Measurements from ENCODE around the gene ENTHD1. TPM values are rescaled to one million over a fixed set of nuclear protein-coding genes. Genes with fewer than 3 reads are reported as not detected.

ENTHD1 gene
- total and polyA plus RNA-seq, 2 of the 4 experiments (the other 2 are of a cell fraction): not detected

GRCh38 chr22:39917197-39917643 is 23.7 kb upstream of the ENTHD1 start:
- ChIA-PET POLR2A (ENCODE audit: unreplicated experiment) (no interaction called here), CTCF (no interaction called here)
- intact Hi-C loops (cut with micrococcal nuclease): no loop called here
- no peaks in the 10 kb centered on the region for H3K4me1 ChIP-seq (ENCODE audit: control insufficient read depth, insufficient read depth, low read length)
- H3K79me1 ChIP-seq (ENCODE audit: low read depth in 1 of 2, low read length in 2 of 2): no peaks in the 10 kb centered on the region
- H3K4ac ChIP-seq (ENCODE audit: low read depth, low read length): no peak overlapping the region
- H3K27me3 ChIP-seq (ENCODE audit: control insufficient read depth, insufficient read depth, low read length): peaks cover 63% of the 10 kb centered on the region
- dilution Hi-C loops (cut with HindIII; ENCODE audit: low sequenced_read_pairs, unreplicated experiment): no loop called here
- H2BK5ac ChIP-seq (ENCODE audit: low read depth, low read length, poor library complexity, severe bottlenecking): no peak overlapping the region
- TF ChIP-seq CHD1 (IDR thresholded peaks at IDR 0.05; ENCODE audit: low read depth, low read length) (no peak), CEBPB (IDR thresholded peaks at IDR 0.05; ENCODE audit: low read depth, low read length) (no peak), ELK1 (IDR thresholded peaks at IDR 0.05; ENCODE audit: borderline replicate concordance, low read depth, low read length) (no peak), RAD21 (IDR thresholded peaks at IDR 0.05; ENCODE audit: low read length) (no peak), SMC3 (IDR thresholded peaks at IDR 0.05; ENCODE audit: low read depth, low read length) (no peak), CTCF (conservative IDR thresholded peaks at IDR 0.05; ENCODE audit: low read depth, low read length) (no peak), NFE2L2 (IDR thresholded peaks at IDR 0.05; ENCODE audit: low read depth, low read length) (no peak), RCOR1 (IDR thresholded peaks at IDR 0.05; ENCODE audit: insufficient replicate concordance, low read length) (no peak)
- no peak overlapping the region for H3K14ac ChIP-seq (replicated peaks; ENCODE audit: low read depth, low read length)
- BruUV-seq (replicated peaks): no TSS peak
- H3K4me3 ChIP-seq (ENCODE audit: insufficient read depth, low read depth, low read length): no peak overlapping the region
- H2AFZ ChIP-seq (replicated peaks; ENCODE audit: low read length, poor library complexity): no peak overlapping the region
- H3K18ac ChIP-seq (ENCODE audit: low read depth, low read length): no peak overlapping the region
- DNase-seq (no peak), ATAC-seq (ENCODE audit: low read depth) (no peak)
- WGBS, 2 experiments (ENCODE audit: extremely low coverage in 2 of 2, insufficient read length in 1 of 2): 0% methylated on average over 1 of the region's 5 CpGs; no CpG with 5 or more reads in 1 of the 2 experiments
- H3K23ac ChIP-seq (ENCODE audit: low read depth, low read length): no peak overlapping the region
- H2AK5ac ChIP-seq (ENCODE audit: low read depth, low read length): no peak overlapping the region
- H3K9me3 ChIP-seq (ENCODE audit: control insufficient read depth, insufficient read depth, low read length): no peaks in the 10 kb centered on the region
- H2BK120ac ChIP-seq (ENCODE audit: low read depth, low read length): no peak overlapping the region
- H2BK15ac ChIP-seq (ENCODE audit: low read depth, low read length): no peak overlapping the region
- in situ Hi-C loops (cut with MboI; ENCODE audit: low sequenced_read_pairs): no loop called here
- no peak overlapping the region for H4K5ac ChIP-seq (ENCODE audit: low read depth, low read length)
- H3K4me2 ChIP-seq (ENCODE audit: low read depth, low read length): no peak overlapping the region
- H3K56ac ChIP-seq (ENCODE audit: extremely low read depth, insufficient read depth, low read length): no peak overlapping the region
- H3K9me1 ChIP-seq (ENCODE audit: insufficient read depth, low read length): no peaks in the 10 kb centered on the region
- no peak overlapping the region for H2AK9ac ChIP-seq (replicated peaks; ENCODE audit: low read depth, low read length, poor library complexity)
- no peaks in the 10 kb centered on the region for H3K36me3 ChIP-seq (ENCODE audit: control insufficient read depth, insufficient read depth, low read length)
- no peak overlapping the region for H3K27ac ChIP-seq (ENCODE audit: insufficient read depth, low read length)
- H4K8ac ChIP-seq (ENCODE audit: low read depth in 2 of 2, low read length in 2 of 2): no peak overlapping the region
- no peak overlapping the region for H2BK20ac ChIP-seq (ENCODE audit: low read depth, low read length)
- no peaks in the 10 kb centered on the region for H4K20me1 ChIP-seq (ENCODE audit: insufficient read depth, low read length)
- H4K91ac ChIP-seq (ENCODE audit: insufficient read depth, low read depth, low read length): no peak overlapping the region
- no peak overlapping the region for H3K9ac ChIP-seq (ENCODE audit: low read depth, low read length)
